HG03097 (cell line): ENCODE data around the gene SLC24A4.

Source experiments
- ATAC-seq: cut with Tn5 transposase; IDR thresholded peaks from one replicate; pipeline ENCODE4 v1.9.1; 2021; ENCODE audit not compliant: unreplicated experiment, low FRiP score

The SLC24A4 gene

GRCh38 chr14:92316176-92316575 lies 6.8 kb upstream of the SLC24A4 start:
- no peak for ATAC-seq

GRCh38 chr14:92316937-92317336 lies 6.0 kb upstream of the SLC24A4 start:
- no peak for ATAC-seq

GRCh38 chr14:92317511-92317910 lies 5.5 kb upstream of the SLC24A4 start:
- ATAC-seq = no peak

DNA sequence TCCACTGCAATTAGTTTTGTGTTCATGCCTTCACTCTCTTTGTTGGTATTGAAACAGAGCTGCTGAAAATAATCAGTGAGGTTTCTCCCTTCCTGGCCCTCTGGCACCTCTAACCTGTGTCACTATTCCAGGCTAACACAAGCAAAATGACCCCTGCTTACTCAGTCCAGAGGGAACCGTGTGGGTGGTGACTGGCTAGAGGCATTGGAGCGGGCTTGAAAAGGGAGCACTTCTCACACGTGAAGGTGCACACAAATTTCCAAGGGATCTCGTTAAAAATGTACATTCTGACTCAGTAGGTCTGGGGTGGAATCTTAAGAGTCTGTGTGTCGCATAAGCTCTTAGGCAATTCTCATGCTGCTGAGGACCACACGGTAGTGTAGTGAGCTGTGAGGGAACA lies 1.3 kb upstream of the SLC24A4 start:
- ATAC-seq = no peak

- ATAC-seq = no peak
These were observed 449 bp upstream of the SLC24A4 start for GRCh38 chr14:92322516-92322915.

DNA sequence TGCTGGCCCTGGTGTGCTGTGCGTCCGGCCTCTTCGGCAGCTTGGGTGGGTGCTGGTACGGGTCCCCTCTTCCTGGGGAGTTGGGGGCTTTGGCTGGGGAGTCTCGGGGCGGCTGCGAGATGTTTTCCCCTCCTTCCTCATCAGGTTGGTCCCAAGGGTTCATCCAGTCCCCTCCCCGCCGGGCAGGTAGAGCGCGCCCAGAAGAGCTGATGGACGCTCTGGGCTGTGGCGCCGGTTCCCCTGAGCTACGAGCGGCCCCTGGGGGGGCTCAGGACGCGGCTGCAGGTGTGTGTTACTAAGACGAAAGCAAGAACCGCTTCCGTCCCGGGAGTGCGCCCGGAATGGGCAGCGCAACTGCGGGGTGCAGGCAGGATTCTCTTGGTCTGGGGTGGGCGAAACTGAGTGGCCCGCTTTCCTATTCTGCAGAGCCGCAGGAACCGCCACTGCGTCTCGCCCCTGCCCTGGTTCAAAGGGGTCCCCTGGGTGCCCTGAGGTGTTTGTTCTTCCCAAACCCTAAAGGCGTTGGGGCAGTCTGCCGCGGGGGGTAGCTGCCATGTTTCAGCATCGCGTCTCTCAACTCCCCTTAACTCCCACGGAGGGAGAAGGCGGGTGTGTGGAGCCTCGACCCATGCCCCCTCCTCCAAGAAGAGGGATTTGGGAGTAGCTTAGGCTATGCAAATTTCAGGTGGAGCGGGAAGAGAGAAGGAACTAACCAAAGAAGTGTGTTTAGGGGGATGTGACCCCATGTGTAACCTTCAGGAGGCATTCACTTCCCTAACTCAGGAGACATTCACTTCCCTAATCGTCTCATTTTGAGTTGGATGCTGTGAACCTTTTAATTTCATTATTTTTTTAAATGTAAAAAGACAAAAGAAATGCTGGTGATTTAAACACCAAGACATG lies 1.2 kb downstream of the SLC24A4 start:
- ATAC-seq = no peak

DNA sequence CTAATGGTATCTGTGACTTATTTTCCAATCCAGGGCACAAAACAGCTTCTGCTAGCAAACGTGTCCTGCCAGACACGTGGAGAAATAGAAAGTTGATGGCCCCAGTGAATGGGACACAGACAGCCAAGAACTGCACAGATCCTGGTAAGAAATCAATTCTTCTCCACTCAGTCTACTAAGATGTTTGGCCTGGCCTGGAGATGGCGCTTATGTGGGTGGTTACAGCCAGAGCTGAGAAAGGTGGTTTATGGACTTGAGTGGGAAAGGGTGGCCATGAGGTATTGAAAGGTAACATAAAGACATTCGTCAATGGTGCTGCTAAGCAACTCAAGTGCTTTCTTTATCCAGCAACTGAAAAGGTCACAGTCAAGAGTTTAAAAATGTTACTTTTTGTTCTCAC lies 2.9 kb downstream of the SLC24A4 start:
- ATAC-seq = no peak

- ATAC-seq = no peak
These were observed 5.8 kb downstream of the SLC24A4 start for GRCh38 chr14:92328664-92329255.

GRCh38 chr14:92334050-92334449 lies 11.1 kb downstream of the SLC24A4 start:
- ATAC-seq = no peak

DNA sequence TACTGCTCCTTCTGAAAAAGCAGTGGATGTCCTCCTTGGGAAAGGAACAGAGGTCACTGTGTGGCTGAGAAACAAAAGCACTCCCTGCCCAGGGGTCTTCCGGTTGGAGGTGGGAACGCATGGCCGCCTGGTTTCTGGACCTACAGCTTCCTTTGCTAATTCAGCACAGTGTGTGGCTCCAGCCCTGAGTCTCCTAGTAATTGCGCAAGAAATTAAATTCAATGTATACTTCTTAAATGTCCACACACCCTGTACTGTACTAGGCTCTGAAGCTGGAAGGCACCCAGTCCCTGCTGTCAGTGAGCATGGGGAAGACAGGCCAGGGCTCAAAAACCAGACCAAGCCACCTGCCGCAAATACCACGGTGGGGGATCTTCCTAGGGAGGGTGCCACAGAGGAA lies 13.4 kb downstream of the SLC24A4 start:
- ATAC-seq = no peak

DNA sequence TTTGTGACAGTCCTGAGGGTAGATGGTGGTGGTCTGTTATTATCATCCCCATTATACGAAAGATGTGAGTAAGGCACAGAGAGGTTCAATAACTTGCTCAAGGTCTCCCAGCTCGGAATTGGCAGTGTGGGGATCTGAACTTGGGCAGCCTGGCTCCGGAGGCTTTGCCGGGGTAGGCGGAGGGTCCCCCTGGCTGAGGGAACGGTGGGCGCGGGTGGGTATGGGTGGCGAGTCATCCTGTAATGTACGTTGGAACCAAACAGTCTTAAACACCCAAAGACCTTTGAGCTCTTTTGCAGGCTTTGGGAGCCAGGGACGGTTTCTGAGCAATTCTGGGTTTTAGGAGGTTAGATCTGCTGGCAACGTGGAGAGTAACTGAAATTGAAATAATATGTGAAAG lies 16.5 kb downstream of the SLC24A4 start:
- no peak for ATAC-seq

DNA sequence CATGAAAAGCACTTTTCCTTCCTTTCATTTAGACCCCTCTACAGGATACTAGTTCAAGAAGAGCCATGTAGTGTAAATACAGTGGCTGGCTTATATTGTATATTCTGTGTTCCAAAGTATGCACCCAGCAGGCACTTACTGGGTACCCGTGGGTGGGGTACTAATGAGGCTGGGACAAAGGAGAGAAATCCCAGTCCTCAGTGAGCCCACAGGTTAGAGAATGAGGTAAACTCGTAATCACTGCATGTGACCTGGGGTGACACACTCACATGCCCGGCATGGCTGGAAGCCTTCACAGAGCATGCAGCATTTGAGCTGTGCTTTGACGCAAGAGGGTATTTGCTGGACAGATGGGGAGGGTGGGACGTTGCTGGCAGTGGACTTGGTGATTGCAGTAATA lies 17.1 kb downstream of the SLC24A4 start:
- no peak for ATAC-seq

- no peak for ATAC-seq
These were observed 18.0 kb downstream of the SLC24A4 start for GRCh38 chr14:92340931-92341330.

- no peak for ATAC-seq
These were observed 18.8 kb downstream of the SLC24A4 start for GRCh38 chr14:92341791-92342190.

DNA sequence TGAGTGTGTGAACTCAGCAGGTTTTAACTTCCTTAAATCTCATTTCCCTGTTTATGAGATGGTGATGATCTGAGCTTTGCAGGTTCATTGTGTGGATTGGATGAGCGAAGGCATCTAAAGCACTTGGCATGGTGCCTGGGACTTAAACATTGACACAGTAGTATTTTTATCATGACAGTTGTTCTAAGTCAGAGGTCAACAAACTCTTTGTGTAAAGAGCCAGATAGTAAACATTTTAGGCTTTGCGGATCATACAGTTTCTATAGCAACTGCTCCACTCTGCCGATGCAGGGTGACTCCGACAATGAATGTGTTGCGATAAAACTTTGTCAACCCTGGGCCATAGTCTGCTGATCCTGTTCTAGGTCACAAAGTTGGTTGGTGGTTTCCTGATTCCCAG lies 25.2 kb downstream of the SLC24A4 start:
- no peak for ATAC-seq

DNA sequence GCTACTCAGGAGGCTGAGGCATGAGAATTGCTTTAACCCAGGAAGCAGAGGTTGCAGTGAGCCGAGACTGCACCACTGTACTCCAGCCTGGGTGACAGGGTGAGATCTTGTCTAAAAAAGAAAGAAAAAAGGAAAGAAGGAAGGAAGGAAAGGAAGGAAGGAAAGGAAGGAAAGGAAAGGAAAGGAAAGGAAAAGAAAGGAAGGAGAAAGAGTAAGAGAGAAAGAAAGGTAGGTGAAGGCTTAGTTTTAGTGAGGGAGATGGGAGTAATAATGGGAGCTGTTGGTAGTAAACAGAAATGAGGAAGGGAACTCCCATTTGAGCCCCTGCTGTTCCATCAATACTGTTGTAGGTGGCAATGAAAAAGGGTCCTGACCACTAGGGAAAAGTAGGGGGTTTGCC lies 28.8 kb downstream of the SLC24A4 start:
- no peak for ATAC-seq

DNA sequence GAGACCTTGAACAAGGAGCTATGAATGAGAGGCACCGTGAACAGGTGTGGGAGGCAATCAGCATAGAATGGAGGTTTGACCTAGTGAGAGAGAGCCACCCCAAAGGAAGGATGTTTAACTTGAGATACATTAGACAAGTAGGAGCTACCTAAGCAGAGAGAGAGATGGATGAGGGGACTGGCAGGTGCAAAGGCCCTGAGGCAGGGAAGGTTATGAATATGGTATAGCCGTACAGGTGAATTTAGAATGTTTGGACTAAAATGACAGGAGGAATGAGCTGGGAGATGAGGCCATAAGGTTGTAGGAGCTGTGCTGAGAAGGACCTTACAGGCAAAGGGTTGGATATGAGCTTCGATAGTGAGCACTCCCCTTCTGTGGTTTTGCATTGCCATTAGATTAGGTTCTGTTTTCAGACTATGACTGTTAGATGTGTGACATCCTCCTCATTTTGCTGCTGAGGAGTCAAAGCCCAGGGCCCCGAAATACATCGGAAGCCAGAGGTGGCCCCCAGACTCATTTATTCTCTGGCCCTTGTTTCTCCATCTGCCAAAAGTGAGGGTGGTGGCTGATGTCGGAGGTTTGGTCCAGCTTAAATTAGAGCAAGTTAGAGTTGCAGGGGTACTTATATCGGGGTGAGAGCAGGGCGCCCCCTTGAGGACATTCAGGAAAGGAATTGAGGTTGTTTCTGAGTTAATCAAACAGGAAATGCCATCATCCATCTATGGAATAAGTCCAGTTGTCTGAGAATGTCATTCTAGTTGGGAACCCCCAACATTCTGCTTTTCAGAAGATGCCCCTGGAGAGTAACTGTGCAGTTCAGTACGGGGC lies 29.4 kb downstream of the SLC24A4 start:
- no peak for ATAC-seq

DNA sequence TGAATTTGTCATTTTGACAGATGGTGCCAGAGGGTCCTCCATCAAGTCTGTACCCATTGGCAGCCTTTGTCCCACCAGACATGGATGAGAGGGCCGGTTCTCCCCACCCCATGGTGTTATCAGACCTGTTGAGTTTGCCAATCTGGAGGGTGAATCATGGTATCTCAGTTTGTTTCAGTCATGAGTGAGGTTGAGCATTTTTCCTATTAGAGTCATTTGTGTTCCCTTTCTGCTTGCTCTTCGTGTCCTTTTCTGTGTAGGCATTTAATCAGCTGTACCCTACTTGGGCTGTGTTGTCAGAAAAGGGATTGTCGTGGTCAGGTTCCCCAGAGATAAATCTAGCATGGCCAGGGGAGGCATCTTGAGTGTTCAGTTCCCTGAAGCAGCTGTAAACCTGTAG lies 30.5 kb downstream of the SLC24A4 start:
- no peak for ATAC-seq

GRCh38 chr14:92356677-92357076 lies 33.7 kb downstream of the SLC24A4 start:
- ATAC-seq = no peak

DNA sequence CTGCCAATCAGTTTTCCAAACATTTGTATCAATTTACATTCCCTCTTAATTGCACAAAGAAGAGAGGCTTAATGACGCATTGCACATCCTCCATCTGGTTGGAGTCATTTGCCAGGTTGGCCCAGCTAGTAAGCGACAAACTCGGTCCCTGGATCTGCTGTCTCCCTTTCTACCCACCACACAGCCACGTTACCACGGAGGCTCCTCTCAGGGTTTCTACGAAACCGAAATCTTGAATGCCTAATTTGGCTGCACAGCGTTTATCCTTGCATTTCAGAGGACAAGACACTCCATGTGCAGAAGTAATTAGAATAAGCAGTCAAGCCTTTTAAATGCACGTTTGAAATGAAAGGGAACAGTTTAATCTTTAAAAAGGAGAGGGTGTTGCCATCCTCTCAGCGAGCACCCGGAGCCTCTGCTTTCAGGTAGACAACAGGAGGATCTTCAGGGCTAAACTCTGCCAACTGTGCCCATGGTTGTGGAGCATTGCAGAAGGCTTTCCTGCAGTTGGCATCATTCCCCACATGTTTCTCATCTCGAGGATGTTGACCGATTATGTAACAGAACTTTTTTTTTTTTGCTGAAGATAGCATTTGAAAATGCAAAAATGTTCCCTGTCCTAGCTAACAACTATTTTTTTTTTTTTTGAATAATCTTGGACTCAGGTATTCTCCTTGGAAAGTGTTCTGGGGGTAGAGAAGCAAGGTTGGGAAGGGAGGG lies 37.8 kb downstream of the SLC24A4 start:
- no peak for ATAC-seq

GRCh38 chr14:92362781-92363235 lies 39.8 kb downstream of the SLC24A4 start:
- no peak for ATAC-seq
